ENCODE data around the gene RCC2. TPM values are rescaled to one million over a fixed set of nuclear protein-coding genes. Genes with fewer than 3 reads are reported as not detected.
A peak's percentile ranks its signal among the peaks of the same experiment; 100 is the strongest.

The RCC2 gene
- total RNA-seq, 8 experiments from 2014 or later = 37.9 to 192 (median 49.3) TPM

- Histone ChIP-seq H3K27ac (no peak overlapping the region), H3K4me3 (no peak overlapping the region), H3K4me1 (replicated peaks in 1 of 2) (no peaks in the 10 kb centered on the region)
- no peak for ATAC-seq (replicated peaks in 6 of 8)
- WGBS, 10 experiments = 60 to 100% (median 100%) methylated on average over 1 of the region's 2 CpGs; no CpG with 5 or more reads in 3 of the 10 experiments
- in situ Hi-C loops (cut with MboI; ENCODE audit: low pct_unique_long_range_greater_than_20kb in 2 of 9, low sequenced_read_pairs in 9 of 9, unreplicated experiment in 9 of 9) = loop anchor here in 1 of 9 experiments (25.0 kb wide), 1 partner anchor 269 kb away; the partner anchor contains the start of gene PADI2
Observed at GRCh38 chr1:17381161-17381560, 58.3 kb downstream of the RCC2 start.

GRCh38 chr1:17377325-17377953, 62.0 kb downstream of the RCC2 start:
- no peak for ATAC-seq (replicated peaks in 6 of 8)
- 0 to 81% (median 56%) methylated on average over 4 to 16 of the region's 16 CpGs for WGBS, 10 experiments
- no peak overlapping the region for H3K27ac ChIP-seq
- no peak overlapping the region for H3K4me3 ChIP-seq
- H3K4me1 ChIP-seq (replicated peaks in 1 of 2) = no peaks in the 10 kb centered on the region
- in situ Hi-C loops (cut with MboI; ENCODE audit: low pct_unique_long_range_greater_than_20kb in 2 of 9, low sequenced_read_pairs in 9 of 9, unreplicated experiment in 9 of 9) = loop anchor here in 1 of 9 experiments (25.0 kb wide), 1 partner anchor 265 kb away; the partner anchor contains the start of gene PADI2

- in situ Hi-C loops (cut with MboI; ENCODE audit: low pct_unique_long_range_greater_than_20kb in 2 of 9, low sequenced_read_pairs in 9 of 9, unreplicated experiment in 9 of 9) = loop anchor here in 1 of 9 experiments (25.0 kb wide), 1 partner anchor 263 kb away; the partner anchor contains the start of gene PADI2
- no peak for ATAC-seq (replicated peaks in 6 of 8)
- WGBS, 10 experiments = 60 to 98% (median 79%) methylated on average over 1 to 10 of the region's 10 CpGs
- no peak overlapping the region for H3K27ac ChIP-seq
- H3K4me1 ChIP-seq (replicated peaks in 1 of 2) = no peaks in the 10 kb centered on the region
- H3K4me3 ChIP-seq = no peak overlapping the region
Observed at GRCh38 chr1:17375651-17376050, 63.8 kb downstream of the RCC2 start.

- ATAC-seq (replicated peaks in 6 of 8) = no peak
- H3K4me1 ChIP-seq (replicated peaks in 1 of 2) = no peaks in the 10 kb centered on the region
- no peak overlapping the region for H3K4me3 ChIP-seq
- in situ Hi-C loops (cut with MboI; ENCODE audit: low pct_unique_long_range_greater_than_20kb in 2 of 9, low sequenced_read_pairs in 9 of 9, unreplicated experiment in 9 of 9) = no loop called here
- H3K27ac ChIP-seq = no peak overlapping the region
- 47 to 100% (median 75%) methylated on average over 1 to 9 of the region's 18 CpGs; no CpG with 5 or more reads in 5 of the 10 experiments for WGBS, 10 experiments
Observed at GRCh38 chr1:17372955-17373354, 66.5 kb downstream of the RCC2 start.

GRCh38 chr1:17371896-17372295, 67.6 kb downstream of the RCC2 start, which contains the start of gene PADI6:
Gene PADI6, plus strand, starts transcription at chr1:17372196. Its CDS starts 50 bp downstream, at chr1:17372246.
- no peaks in the 10 kb centered on the region for H3K4me1 ChIP-seq (replicated peaks in 1 of 2)
- no peak within 1 kb of the TSS for H3K4me3 ChIP-seq
- in situ Hi-C loops (cut with MboI; ENCODE audit: low pct_unique_long_range_greater_than_20kb in 2 of 9, low sequenced_read_pairs in 9 of 9, unreplicated experiment in 9 of 9) = no loop called here
- no peak within 1 kb of the TSS for H3K27ac ChIP-seq
- ATAC-seq (replicated peaks in 6 of 8) = peak in 1 of 8 experiments; percentile 15
- 50 to 60% (median 57%) methylated on average over 1 to 6 of the region's 7 CpGs; no CpG with 5 or more reads in 5 of the 10 experiments for WGBS, 10 experiments

- no peaks in the 10 kb centered on the region for H3K4me1 ChIP-seq (replicated peaks in 1 of 2)
- no peak overlapping the region for H3K4me3 ChIP-seq
- in situ Hi-C loops (cut with MboI; ENCODE audit: low pct_unique_long_range_greater_than_20kb in 2 of 9, low sequenced_read_pairs in 9 of 9, unreplicated experiment in 9 of 9) = no loop called here
- WGBS, 10 experiments = 17 to 100% (median 57%) methylated on average over 1 to 2 of the region's 2 CpGs; no CpG with 5 or more reads in 5 of the 10 experiments
- H3K27ac ChIP-seq = no peak overlapping the region
- ATAC-seq (replicated peaks in 6 of 8) = peak in 1 of 8 experiments; percentile 49
Observed at GRCh38 chr1:17370618-17371017, 68.9 kb downstream of the RCC2 start.

- 0 to 80% (median 58%) methylated on average over 1 to 9 of the region's 9 CpGs; no CpG with 5 or more reads in 2 of the 10 experiments for WGBS, 10 experiments
- in situ Hi-C loops (cut with MboI; ENCODE audit: low pct_unique_long_range_greater_than_20kb in 2 of 9, low sequenced_read_pairs in 9 of 9, unreplicated experiment in 9 of 9) = no loop called here
- Histone ChIP-seq H3K4me1 (replicated peaks in 1 of 2) (no peaks in the 10 kb centered on the region), H3K4me3 (no peak overlapping the region), H3K27ac (no peak overlapping the region)
- ATAC-seq (replicated peaks in 6 of 8) = peak in 3 of 8 experiments; percentile 14 to 57 (median 51)
Observed at GRCh38 chr1:17369466-17369865, 70.0 kb downstream of the RCC2 start.

- no peak overlapping the region for H3K4me3 ChIP-seq
- WGBS, 10 experiments = 58 to 90% (median 81%) methylated on average over 2 to 3 of the region's 3 CpGs; no CpG with 5 or more reads in 3 of the 10 experiments
- ATAC-seq (replicated peaks in 6 of 8) = no peak
- no peak overlapping the region for H3K27ac ChIP-seq
- H3K4me1 ChIP-seq (replicated peaks in 1 of 2) = no peaks in the 10 kb centered on the region
- in situ Hi-C loops (cut with MboI; ENCODE audit: low pct_unique_long_range_greater_than_20kb in 2 of 9, low sequenced_read_pairs in 9 of 9, unreplicated experiment in 9 of 9) = no loop called here
Observed at GRCh38 chr1:17365293-17365692, 74.2 kb downstream of the RCC2 start.

- no peak overlapping the region for H3K4me3 ChIP-seq
- in situ Hi-C loops (cut with MboI; ENCODE audit: low pct_unique_long_range_greater_than_20kb in 2 of 9, low sequenced_read_pairs in 9 of 9, unreplicated experiment in 9 of 9) = no loop called here
- no peak for ATAC-seq (replicated peaks in 6 of 8)
- WGBS, 10 experiments = 0 to 83% (median 53%) methylated on average over 1 to 4 of the region's 4 CpGs; no CpG with 5 or more reads in 3 of the 10 experiments
- H3K4me1 ChIP-seq (replicated peaks in 1 of 2) = peaks cover 0 to 4% of the 10 kb centered on the region in 2 donors
- no peak overlapping the region for H3K27ac ChIP-seq
Observed at GRCh38 chr1:17363771-17364170, 75.7 kb downstream of the RCC2 start.

- ATAC-seq (replicated peaks in 6 of 8) = no peak
- in situ Hi-C loops (cut with MboI; ENCODE audit: low pct_unique_long_range_greater_than_20kb in 2 of 9, low sequenced_read_pairs in 9 of 9, unreplicated experiment in 9 of 9) = no loop called here
- WGBS, 10 experiments = 20 to 100% (median 83%) methylated on average over 1 to 5 of the region's 12 CpGs; no CpG with 5 or more reads in 6 of the 10 experiments
- Histone ChIP-seq H3K27ac (no peak overlapping the region), H3K4me3 (no peak overlapping the region), H3K4me1 (replicated peaks in 1 of 2) (peaks cover 0 to 4% of the 10 kb centered on the region in 2 donors)
Observed at GRCh38 chr1:17363351-17363750, 76.1 kb downstream of the RCC2 start.

- in situ Hi-C loops (cut with MboI; ENCODE audit: low pct_unique_long_range_greater_than_20kb in 2 of 9, low sequenced_read_pairs in 9 of 9, unreplicated experiment in 9 of 9) = no loop called here
- Histone ChIP-seq H3K27ac (no peak overlapping the region), H3K4me1 (replicated peaks in 1 of 2) (peaks cover 0 to 4% of the 10 kb centered on the region in 2 donors), H3K4me3 (no peak overlapping the region)
- peak in 3 of 8 experiments; percentile 36 to 85 (median 60) for ATAC-seq (replicated peaks in 6 of 8)
- 40 to 87% (median 67%) methylated on average over 1 to 4 of the region's 4 CpGs; no CpG with 5 or more reads in 2 of the 10 experiments for WGBS, 10 experiments
Observed at GRCh38 chr1:17361687-17362086, 77.8 kb downstream of the RCC2 start.

GRCh38 chr1:17360272-17360956, 79.1 kb downstream of the RCC2 start:
- in situ Hi-C loops (cut with MboI; ENCODE audit: low pct_unique_long_range_greater_than_20kb in 2 of 9, low sequenced_read_pairs in 9 of 9, unreplicated experiment in 9 of 9) = no loop called here
- WGBS, 10 experiments = 15 to 100% (median 83%) methylated on average over 1 to 9 of the region's 11 CpGs; no CpG with 5 or more reads in 1 of the 10 experiments
- no peak for ATAC-seq (replicated peaks in 6 of 8)
- H3K4me1 ChIP-seq (replicated peaks in 1 of 2) = peaks cover 0 to 4% of the 10 kb centered on the region in 2 donors
- H3K27ac ChIP-seq = no peak overlapping the region
- no peak overlapping the region for H3K4me3 ChIP-seq

GRCh38 chr1:17359808-17360207, 79.7 kb downstream of the RCC2 start:
- no peak for ATAC-seq (replicated peaks in 6 of 8)
- H3K4me3 ChIP-seq = no peak overlapping the region
- WGBS, 10 experiments = 58 to 98% (median 88%) methylated on average over 4 to 9 of the region's 9 CpGs; no CpG with 5 or more reads in 3 of the 10 experiments
- peaks cover 0 to 4% of the 10 kb centered on the region in 2 donors for H3K4me1 ChIP-seq (replicated peaks in 1 of 2)
- no peak overlapping the region for H3K27ac ChIP-seq
- in situ Hi-C loops (cut with MboI; ENCODE audit: low pct_unique_long_range_greater_than_20kb in 2 of 9, low sequenced_read_pairs in 9 of 9, unreplicated experiment in 9 of 9) = no loop called here

Data from motor neuron (in vitro differentiated cells).